Anterior cingulate cortex (tissue), 58 donors: ENCODE results near the gene ATP2A3.

Experiments
- DNase-seq, 58 donors: peaks; one replicate each; lab custom pipeline; 2025; lab: John Stamatoyannopoulos, UW

The ATP2A3 gene

DNA sequence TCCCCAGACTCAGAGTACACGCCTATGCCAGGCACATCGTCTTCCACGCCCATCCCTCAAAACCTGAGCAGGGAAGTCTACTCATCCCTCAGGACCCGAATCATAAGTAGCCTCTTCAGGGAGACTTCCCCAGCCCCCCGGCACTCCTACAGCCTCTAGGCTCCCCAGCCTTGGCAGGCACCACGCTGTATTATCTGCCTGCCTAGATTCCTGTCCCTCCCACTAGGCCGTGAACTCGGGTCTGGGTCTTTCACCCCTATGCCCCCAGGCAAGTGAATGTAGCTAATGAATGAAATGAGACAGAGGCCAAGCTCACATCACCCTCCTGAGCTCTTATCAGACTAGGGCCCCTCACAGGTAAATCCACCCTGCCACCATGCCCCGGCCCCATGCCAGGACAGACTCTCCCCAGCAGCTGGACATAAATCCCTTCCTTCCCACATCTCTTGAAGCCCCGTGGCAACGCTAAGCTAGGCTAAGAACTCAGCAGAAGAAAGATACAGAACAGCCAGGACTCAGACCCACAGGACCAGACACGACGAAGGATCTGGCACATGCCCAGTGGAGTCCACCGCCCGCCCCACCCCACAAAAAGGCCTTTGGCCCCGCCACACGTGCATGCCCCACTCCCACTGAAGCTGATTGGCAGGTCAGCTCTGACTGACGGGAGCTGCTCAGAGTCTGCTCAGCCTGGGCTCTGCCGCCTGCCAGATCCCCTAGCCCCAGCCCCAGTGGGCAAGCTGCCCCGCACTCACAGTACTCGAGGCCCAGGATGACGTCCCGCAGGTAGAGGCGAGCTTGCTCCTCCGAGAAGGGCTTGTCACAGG lies 84.4 kb downstream of the ATP2A3 start:
- DNase-seq = no peak

DNA sequence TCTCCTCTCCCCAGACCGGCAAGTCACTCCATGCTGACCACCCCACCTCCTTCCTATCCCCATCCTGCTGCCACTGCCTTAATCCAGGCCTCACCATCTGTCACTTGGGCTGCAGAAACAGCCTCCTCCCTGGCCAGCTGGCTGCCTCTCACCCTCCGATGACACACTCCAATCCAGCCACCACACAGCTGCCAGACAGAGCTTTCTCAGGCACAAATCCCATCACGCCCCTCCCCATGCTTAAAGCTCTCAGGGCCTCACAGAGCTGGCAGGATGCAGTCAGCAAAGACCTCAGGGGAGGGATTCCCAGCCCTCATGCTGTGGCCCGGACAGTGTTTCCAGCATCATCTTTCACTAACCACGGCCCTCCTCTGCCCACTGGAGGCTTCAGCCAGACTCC lies 85.1 kb downstream of the ATP2A3 start:
- peak in 18 of 58 donors; percentile 6 to 63 (median 24) for DNase-seq

DNA sequence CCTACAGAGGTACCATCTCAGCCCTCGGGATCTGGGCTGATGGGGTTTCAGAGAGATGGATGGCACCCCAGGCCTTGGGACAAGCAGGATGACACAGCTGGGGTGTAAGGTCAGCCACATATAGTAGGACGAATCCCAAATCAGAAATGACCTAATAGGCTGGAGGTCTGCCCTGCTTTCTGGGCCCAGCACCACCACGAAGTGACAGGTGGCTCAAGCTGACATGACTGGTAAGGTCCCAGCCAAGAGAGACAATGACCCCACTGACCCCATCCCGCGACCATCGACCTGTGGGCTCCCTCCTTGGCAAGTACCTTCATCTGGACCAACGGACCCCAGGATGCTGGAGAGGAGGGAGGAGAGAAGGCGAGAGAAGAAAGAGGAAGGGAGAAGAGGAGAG lies 87.0 kb downstream of the ATP2A3 start:
- no peak for DNase-seq

DNA sequence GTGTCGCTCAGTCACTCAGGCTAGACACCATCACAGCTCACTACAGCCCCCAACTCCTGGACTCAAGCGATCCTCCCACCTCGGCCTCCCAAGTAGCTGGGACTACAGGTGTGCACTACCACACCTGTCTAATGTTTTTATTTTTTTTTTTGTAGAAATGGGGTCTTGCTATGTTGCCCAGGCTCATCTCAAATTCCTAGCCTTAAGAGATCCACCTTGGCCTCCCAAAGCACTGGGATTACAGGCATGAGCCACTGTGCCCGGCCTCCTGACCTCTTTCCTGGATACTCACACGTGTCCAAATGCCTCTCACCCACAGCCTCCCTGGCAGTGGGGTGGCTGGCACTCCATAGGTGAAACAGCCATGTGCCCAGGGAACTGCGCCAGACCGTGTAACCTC lies 88.9 kb downstream of the ATP2A3 start:
- no peak for DNase-seq
